Stromal cell of bone marrow (primary cell): Measurements from ENCODE around the gene MFAP5.

ENCODE experiments used
- DNase-seq: peaks from one replicate; pipeline ENCODE4 v3.0.0-alpha.2; 2012; ENCODE audit warnings: low read depth

Gene MFAP5

GRCh38 chr12:8662593-8662992, at the start of gene MFAP5:
Gene MFAP5 (minus strand): TSS chr12:8662826. CDS start chr12:8662104, 722 bp downstream.
- DNase-seq: peak; percentile 66

- peak; percentile 30 for DNase-seq
Observed at GRCh38 chr12:8709124-8709830, 46.7 kb upstream of the MFAP5 start.

GRCh38 chr12:8702159-8702558, 39.5 kb upstream of the MFAP5 start:
- DNase-seq: no peak

- DNase-seq: no peak
Observed at GRCh38 chr12:8701046-8701660, 38.5 kb upstream of the MFAP5 start.

GRCh38 chr12:8699714-8700113, 37.1 kb upstream of the MFAP5 start:
- no peak for DNase-seq

GRCh38 chr12:8698879-8699278, 36.3 kb upstream of the MFAP5 start:
- no peak for DNase-seq

GRCh38 chr12:8698132-8698851, 35.7 kb upstream of the MFAP5 start:
- no peak for DNase-seq

- peak; percentile 59 for DNase-seq
Observed at GRCh38 chr12:8697476-8698131, 35.0 kb upstream of the MFAP5 start, which contains the start of gene RIMKLB. Gene RIMKLB (plus strand): TSS chr12:8697991. CDS start chr12:8713867, 15,876 bp downstream.

GRCh38 chr12:8697120-8697475, 34.5 kb upstream of the MFAP5 start:
- peak; percentile 45 for DNase-seq

GRCh38 chr12:8696442-8697090, 33.9 kb upstream of the MFAP5 start:
- DNase-seq: no peak

GRCh38 chr12:8695116-8695515, 32.5 kb upstream of the MFAP5 start:
- no peak for DNase-seq

GRCh38 chr12:8692573-8692972, 29.9 kb upstream of the MFAP5 start:
- DNase-seq: peak; percentile 55

- no peak for DNase-seq
Observed at GRCh38 chr12:8689681-8690080, 27.1 kb upstream of the MFAP5 start.

GRCh38 chr12:8687846-8688601, 25.4 kb upstream of the MFAP5 start:
- peak; percentile 84 for DNase-seq

GRCh38 chr12:8685051-8685450, 22.4 kb upstream of the MFAP5 start:
- DNase-seq: no peak

- no peak for DNase-seq
Observed at GRCh38 chr12:8681129-8681884, 18.7 kb upstream of the MFAP5 start.

GRCh38 chr12:8680533-8680932, 17.9 kb upstream of the MFAP5 start:
- DNase-seq: no peak

GRCh38 chr12:8678661-8679111, 16.1 kb upstream of the MFAP5 start:
- DNase-seq: no peak

- no peak for DNase-seq
Observed at GRCh38 chr12:8677362-8677761, 14.7 kb upstream of the MFAP5 start.

GRCh38 chr12:8676651-8677050, 14.0 kb upstream of the MFAP5 start:
- DNase-seq: no peak
